ENCODE measurements around the gene ZNF302. TPM values are rescaled to one million over a fixed set of nuclear protein-coding genes. Genes with fewer than 3 reads are reported as not detected.
"Not testable (repeated sequence)": the region's sequence is repeated elsewhere in the genome, so short reads cannot be mapped to it uniquely, and the experiment has no call there.

The ZNF302 gene
- polyA plus RNA-seq (ENCODE audit: insufficient read length in 3 of 3), result 10 to 100 TPM; 82.5 to 89.3 (median 88.0) TPM

GRCh38 chr19:34677386-34678084, at the start of gene ZNF302:
Gene ZNF302, plus strand, starts transcription at chr19:34677678. Its CDS starts 1,127 bp downstream, at chr19:34678805.
- peak; percentile 91 to 94 (median 92) for DNase-seq (ENCODE audit: low read depth in 3 of 3, low spot score in 2 of 3)

DNA sequence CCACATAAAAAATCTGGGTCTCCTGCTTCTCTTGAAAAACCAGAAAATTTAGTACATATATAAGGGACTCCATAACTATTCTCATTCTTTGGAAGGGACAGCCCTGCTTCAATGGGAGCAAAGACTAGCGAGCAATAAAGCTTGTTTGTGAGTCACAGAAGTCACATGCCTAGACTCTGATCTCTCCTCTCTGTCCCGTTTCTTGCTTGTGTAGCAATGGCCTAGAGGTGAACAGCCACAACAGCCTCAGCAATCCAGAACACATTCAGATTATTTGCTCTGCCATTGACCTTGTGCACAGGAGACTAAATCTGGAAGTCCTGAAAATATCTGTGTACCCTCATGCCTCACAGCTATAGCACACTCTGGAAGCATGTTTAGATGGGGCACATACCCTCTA, 43.7 kb upstream of the ZNF302 start:
- no peak for DNase-seq (ENCODE audit: low read depth in 3 of 3, low spot score in 2 of 3)

- DNase-seq (ENCODE audit: low read depth in 3 of 3, low spot score in 2 of 3), result peak; percentile 25 to 65 (median 47)
Measured at GRCh38 chr19:34639491-34640085, 37.9 kb upstream of the ZNF302 start.

DNA sequence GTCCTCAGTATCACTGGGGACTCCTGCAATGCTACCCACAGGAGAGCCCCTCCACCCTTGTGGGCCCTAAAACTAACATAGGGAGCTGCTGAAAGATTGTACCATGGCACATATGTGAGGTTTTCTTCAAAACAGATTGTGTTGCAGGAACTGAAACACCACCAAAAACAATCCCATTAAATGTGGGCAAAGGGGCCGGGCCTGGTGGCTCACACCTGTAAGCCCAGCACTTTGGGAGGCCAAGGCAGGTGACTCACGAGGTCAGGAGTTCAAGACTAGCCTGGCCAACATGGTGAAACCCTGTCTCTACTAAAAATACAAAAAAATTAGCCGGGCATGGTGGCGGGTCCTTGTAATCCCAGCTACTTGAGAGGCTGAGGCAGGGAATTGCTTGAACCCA, 35.2 kb upstream of the ZNF302 start:
- no peak for DNase-seq (ENCODE audit: low read depth in 3 of 3, low spot score in 2 of 3)

DNA sequence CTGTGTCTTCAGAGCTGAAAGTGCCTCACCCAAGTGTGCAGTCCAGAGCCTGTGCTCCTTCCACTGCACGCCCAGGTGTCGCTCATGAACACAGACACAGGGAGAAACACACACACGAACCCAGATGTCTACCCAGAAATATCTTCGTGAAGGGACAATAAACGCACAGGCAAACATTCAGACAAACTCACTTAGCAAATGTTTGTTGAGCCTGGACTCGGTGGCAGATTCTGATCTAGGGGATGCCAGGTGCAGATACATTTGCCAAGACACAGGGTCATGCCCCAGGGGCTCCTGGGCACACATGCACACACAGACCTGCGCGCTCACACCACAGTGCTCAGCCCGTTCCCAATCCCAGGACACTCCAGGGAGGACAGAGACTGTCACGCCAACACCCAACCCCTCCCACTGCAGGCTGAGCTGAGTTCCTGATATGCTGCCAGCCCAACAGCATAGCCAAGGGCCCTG, 32.5 kb upstream of the ZNF302 start:
- DNase-seq (ENCODE audit: low read depth in 3 of 3, low spot score in 2 of 3), result no peak

DNA sequence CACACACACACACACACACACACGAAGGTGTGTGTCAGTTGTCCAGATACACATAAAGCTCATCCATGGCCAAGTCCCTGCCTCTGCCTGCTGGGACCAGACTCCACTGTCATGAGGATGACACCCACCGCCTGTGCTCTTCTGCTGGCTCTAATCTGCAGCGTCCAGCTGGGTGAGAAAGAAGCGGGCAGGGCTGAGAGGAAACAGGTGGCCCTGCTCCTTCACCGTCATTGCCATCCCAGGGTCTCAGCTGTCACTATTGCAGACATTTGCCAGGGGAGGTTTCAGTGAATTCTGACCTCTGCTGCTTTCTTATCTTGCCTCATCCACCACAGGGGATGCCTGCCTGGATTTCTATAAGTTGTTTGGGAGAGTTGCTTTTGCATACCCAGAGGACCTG, 31.9 kb upstream of the ZNF302 start:
- DNase-seq (ENCODE audit: low read depth in 3 of 3, low spot score in 2 of 3), result no peak

GRCh38 chr19:34649886-34650543, 27.5 kb upstream of the ZNF302 start:
- DNase-seq (ENCODE audit: low read depth in 3 of 3, low spot score in 2 of 3), result no peak

GRCh38 chr19:34651747-34652146, 25.7 kb upstream of the ZNF302 start:
- no peak for DNase-seq (ENCODE audit: low read depth in 3 of 3, low spot score in 2 of 3)

GRCh38 chr19:34654796-34655195, 22.7 kb upstream of the ZNF302 start:
- DNase-seq (ENCODE audit: low read depth in 3 of 3, low spot score in 2 of 3), result no peak

DNA sequence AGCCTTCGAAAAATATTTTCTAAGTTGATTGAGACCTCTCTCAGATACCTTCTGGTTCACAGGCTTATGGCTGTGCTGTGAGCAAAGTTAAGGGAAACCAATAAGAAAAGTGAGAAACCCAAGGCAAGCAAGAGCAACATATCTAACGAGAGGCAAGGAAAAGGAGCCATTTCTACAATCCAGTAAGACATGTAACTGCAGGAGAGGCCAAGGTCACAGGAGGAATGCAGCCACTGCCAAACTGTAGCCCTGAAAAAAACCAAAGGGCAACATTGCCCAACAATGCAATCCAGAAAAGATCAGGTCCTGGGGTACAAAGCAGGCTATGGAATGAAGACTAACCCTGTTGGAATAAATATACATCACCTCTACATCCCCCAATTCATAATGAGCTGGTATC, 21.8 kb upstream of the ZNF302 start:
- no peak for DNase-seq (ENCODE audit: low read depth in 3 of 3, low spot score in 2 of 3)

GRCh38 chr19:34661357-34661756, 16.1 kb upstream of the ZNF302 start:
- no peak for DNase-seq (ENCODE audit: low read depth in 3 of 3, low spot score in 2 of 3)

DNA sequence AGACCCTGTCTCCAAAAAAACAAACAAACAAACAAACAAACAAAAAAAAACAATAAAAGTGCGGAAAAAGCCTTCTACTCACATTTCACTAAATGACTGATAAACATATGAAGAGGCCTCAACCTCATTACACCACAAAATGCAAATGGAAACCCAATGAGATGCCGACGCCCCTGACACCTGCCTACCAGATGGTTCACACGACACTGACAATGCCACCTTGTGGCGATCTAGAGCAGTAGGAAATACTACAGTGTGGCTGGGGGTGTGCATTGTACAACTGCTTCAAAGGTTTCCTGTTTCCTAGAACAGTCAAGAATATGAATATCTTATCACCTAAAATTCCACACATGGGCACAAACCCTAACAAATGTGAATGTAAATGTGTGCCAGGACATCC, 14.6 kb upstream of the ZNF302 start:
- DNase-seq (ENCODE audit: low read depth in 3 of 3, low spot score in 2 of 3), result no peak

DNA sequence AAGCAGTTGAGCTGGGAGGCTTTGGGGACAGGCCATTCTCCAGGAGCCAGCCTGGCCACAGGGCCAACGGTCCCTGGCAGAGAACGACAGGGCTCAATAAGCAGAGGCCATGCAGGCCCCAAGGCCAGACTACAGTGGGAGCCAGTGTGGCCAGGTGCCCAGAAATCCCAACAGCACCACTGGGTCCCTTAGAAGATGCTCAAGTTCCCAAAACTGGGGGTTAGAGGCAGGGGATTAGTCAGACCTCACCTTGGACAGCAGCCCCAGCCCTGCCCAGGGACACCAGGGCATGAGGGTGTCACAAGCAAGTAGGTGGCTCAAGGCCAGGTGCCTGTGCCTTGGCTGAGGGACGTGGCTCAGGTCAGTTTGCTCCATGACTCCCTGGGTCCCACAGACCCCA, 13.3 kb upstream of the ZNF302 start:
- DNase-seq (ENCODE audit: low read depth in 3 of 3, low spot score in 2 of 3), result no peak

DNA sequence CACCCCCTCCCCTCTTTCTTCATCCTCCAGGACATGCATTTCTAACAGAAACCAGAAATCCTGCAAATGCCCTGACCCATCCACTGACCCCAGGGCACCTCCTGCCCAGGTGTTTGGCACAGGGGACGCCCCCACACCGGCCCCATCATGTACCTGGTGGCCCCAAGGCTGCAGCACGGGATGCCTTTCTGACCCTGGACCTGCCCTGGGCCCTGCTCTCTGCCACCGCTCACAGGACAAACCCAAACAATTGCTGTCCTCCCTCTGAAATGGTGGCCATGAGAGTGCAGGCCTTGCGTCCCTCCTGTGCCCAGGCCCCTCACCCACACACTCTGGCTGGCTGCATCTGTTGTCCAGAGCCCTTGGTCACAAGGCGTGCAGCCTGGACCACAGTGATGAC, 12.6 kb upstream of the ZNF302 start:
- DNase-seq (ENCODE audit: low read depth in 3 of 3, low spot score in 2 of 3), result no peak

DNA sequence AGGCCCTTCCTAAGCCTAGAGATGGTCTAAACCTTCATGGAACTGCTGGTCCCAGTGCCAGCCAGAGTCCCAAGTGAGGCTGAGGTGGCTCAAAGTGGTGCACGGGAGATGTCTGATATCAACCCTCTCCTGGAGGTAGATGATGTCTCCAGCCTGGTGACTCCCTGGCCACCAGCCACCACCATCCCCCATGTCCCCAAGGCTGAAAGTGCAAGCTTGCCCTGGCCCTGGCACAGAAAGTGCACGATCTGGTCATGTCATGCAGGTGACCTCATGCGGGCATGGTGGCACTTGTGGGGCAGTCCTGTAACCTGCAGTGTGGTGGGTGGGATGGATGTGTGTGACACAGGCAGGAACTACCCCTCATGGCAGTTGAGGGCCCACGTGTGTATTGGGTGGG, 12.2 kb upstream of the ZNF302 start:
- DNase-seq (ENCODE audit: low read depth in 3 of 3, low spot score in 2 of 3), result not testable (repeated sequence)

- no peak for DNase-seq (ENCODE audit: low read depth in 3 of 3, low spot score in 2 of 3)
Measured at GRCh38 chr19:34666200-34666957, 11.1 kb upstream of the ZNF302 start.

DNA sequence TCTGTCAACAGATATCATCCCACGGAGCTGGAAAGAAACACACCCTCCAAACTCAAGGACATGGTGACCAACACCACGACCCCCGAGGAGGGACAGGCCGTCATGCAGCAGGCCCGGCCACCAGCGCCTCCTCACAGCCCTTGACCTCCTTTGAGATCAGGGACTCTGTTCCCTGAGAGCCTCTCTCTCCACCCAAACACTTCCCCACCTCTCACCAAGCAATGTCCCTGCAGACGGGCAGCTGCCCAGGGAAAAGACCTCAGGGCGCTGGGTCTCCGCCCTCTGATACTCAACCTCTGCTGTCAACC, 10.6 kb upstream of the ZNF302 start:
- no peak for DNase-seq (ENCODE audit: low read depth in 3 of 3, low spot score in 2 of 3)

- DNase-seq (ENCODE audit: low read depth in 3 of 3, low spot score in 2 of 3), result no peak
Measured at GRCh38 chr19:34667349-34668076, 10.0 kb upstream of the ZNF302 start.

GRCh38 chr19:34668077-34668689, 9.3 kb upstream of the ZNF302 start:
- DNase-seq (ENCODE audit: low read depth in 3 of 3, low spot score in 2 of 3), result not testable (repeated sequence)

- not testable (repeated sequence) for DNase-seq (ENCODE audit: low read depth in 3 of 3, low spot score in 2 of 3)
Measured at GRCh38 chr19:34668690-34669089, 8.8 kb upstream of the ZNF302 start.
